ENCODE measurements around the gene ATG2A. TPM values are rescaled to one million over a fixed set of nuclear protein-coding genes. Genes with fewer than 3 reads are reported as not detected.

The ATG2A gene
- total RNA-seq, 1 experiment from 2014 or later, result 24.7 TPM

GRCh38 chr11:64871492-64871891 lies 45.5 kb downstream of the ATG2A start:
- no peak for ATAC-seq
- intact Hi-C loops (cut with micrococcal nuclease), result no loop called here
- H3K9me3 ChIP-seq (ENCODE audit: control insufficient read depth in 1 of 2, insufficient read depth in 1 of 2, low read depth in 1 of 2, low read length in 2 of 2), result no peaks in the 10 kb centered on the region
- H3K79me2 ChIP-seq (ENCODE audit: insufficient read depth, low read length), result peaks cover 93% of the 10 kb centered on the region
- peaks cover 25 to 57% of the 10 kb centered on the region in 2 experiments for H3K36me3 ChIP-seq (ENCODE audit: control insufficient read depth in 1 of 2, insufficient read depth in 2 of 2, low read length in 2 of 2)
- no peak overlapping the region for H3K4me2 ChIP-seq (ENCODE audit: low read length)
- no peak for DNase-seq (ENCODE audit: low read depth, low spot score)
- no peak overlapping the region for H3K27ac ChIP-seq (ENCODE audit: low read depth, low read length)
- ChIA-PET RAD21 (ENCODE audit: low non-redundant PET in 1 of 2, low total read pairs in 2 of 2, uncharacterized antibody in 2 of 2, unreplicated experiment in 2 of 2) (no interaction called here), POLR2A (no interaction called here), CTCF (no interaction called here)
- peaks cover 13 to 61% of the 10 kb centered on the region in 2 experiments for H3K4me1 ChIP-seq (ENCODE audit: control insufficient read depth in 1 of 2, insufficient read depth in 2 of 2, low read length in 2 of 2)
- H3K9me2 ChIP-seq (ENCODE audit: insufficient read depth), result no peaks in the 10 kb centered on the region
- no peaks in the 10 kb centered on the region for H4K20me1 ChIP-seq (ENCODE audit: insufficient read depth)
- BruUV-seq (replicated peaks), result no TSS peak
- no peak overlapping the region for H3K4me3 ChIP-seq (replicated peaks in 1 of 2; ENCODE audit: low read depth in 1 of 2, low read length in 2 of 2)
- no peak overlapping the region for H3K9ac ChIP-seq (ENCODE audit: low read length)
- no peak overlapping the region for H2AFZ ChIP-seq (ENCODE audit: low read depth, low read length, poor library complexity, severe bottlenecking)
- TF ChIP-seq POLR2AphosphoS5 (IDR thresholded peaks at IDR 0.05; ENCODE audit: low read depth, low read length) (no peak), SRF (IDR thresholded peaks at IDR 0.05; ENCODE audit: low read depth) (no peak), ZBTB33 (IDR thresholded peaks at IDR 0.05; ENCODE audit: extremely low read depth, insufficient replicate concordance, low read length) (no peak), CEBPB (IDR thresholded peaks at IDR 0.05; ENCODE audit: low read depth) (no peak)
- H3K27me3 ChIP-seq (ENCODE audit: insufficient read depth, low read length), result no peaks in the 10 kb centered on the region

DNA sequence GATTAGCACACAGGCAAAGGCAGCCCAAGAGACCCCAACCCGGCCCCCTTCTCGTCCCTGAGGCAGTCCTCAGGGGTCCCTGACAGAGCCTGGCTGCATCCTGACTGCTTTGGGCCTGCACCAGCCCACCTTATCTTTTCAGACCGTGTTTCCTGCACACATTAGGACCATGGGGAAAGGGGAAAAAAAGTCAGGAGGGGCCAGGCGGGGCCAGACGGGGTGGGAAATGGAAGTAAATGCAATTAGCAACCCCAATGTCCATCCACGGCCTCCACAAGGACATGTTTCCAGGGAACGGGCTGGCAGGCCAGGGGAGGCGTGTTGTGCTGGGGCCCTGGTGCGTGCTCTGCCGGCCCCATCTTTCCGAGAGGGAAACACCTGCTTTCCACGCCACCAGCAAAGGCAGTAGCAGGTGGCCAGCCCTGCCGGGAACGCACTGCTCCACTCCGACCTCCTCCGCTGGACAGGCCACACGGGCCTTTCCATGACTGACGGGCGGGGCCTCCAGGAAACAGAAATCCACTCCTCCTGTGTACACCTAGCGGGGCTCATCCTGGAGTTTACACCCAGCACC lies 46.0 kb downstream of the ATG2A start:
- Histone ChIP-seq H3K9me3 (ENCODE audit: control insufficient read depth in 1 of 2, insufficient read depth in 1 of 2, low read depth in 1 of 2, low read length in 2 of 2) (no peaks in the 10 kb centered on the region), H3K27ac (ENCODE audit: low read depth, low read length) (peak overlapping the region; percentile 27; the same call in 1 of the 2 replicates), H3K4me3 (replicated peaks in 1 of 2; ENCODE audit: low read depth in 1 of 2, low read length in 2 of 2) (no peak overlapping the region), H3K9me2 (ENCODE audit: insufficient read depth) (no peaks in the 10 kb centered on the region), H3K79me2 (ENCODE audit: insufficient read depth, low read length) (peaks cover 93% of the 10 kb centered on the region), H3K9ac (ENCODE audit: low read length) (no peak overlapping the region), H3K4me2 (ENCODE audit: low read length) (no peak overlapping the region), H3K27me3 (ENCODE audit: insufficient read depth, low read length) (no peaks in the 10 kb centered on the region), H3K4me1 (ENCODE audit: control insufficient read depth in 1 of 2, insufficient read depth in 2 of 2, low read length in 2 of 2) (peaks cover 8 to 61% of the 10 kb centered on the region in 2 experiments), H3K36me3 (ENCODE audit: control insufficient read depth in 1 of 2, insufficient read depth in 2 of 2, low read length in 2 of 2) (peaks cover 25 to 52% of the 10 kb centered on the region in 2 experiments), H4K20me1 (ENCODE audit: insufficient read depth) (no peaks in the 10 kb centered on the region), H2AFZ (ENCODE audit: low read depth, low read length, poor library complexity, severe bottlenecking) (no peak overlapping the region)
- no peak for ATAC-seq
- POLR2A ChIA-PET, result no interaction called here
- intact Hi-C loops (cut with micrococcal nuclease), result no loop called here
- BruUV-seq (replicated peaks), result no TSS peak
- DNase-seq (ENCODE audit: low read depth, low spot score), result no peak
- CTCF ChIA-PET, result no interaction called here
- RAD21 ChIA-PET (ENCODE audit: low non-redundant PET in 1 of 2, low total read pairs in 2 of 2, uncharacterized antibody in 2 of 2, unreplicated experiment in 2 of 2), result no interaction called here
- TF ChIP-seq FOSL1 (IDR thresholded peaks at IDR 0.05; ENCODE audit: low read depth), result no peak
- TF ChIP-seq ELF1 (IDR thresholded peaks at IDR 0.05; ENCODE audit: borderline replicate concordance, low read depth), result no peak

Measured in HCT116 (cell line).